Caco-2 (cell line): ENCODE measurements around the gene SNCA. TPM values are rescaled to one million over a fixed set of nuclear protein-coding genes. Genes with fewer than 3 reads are reported as not detected.

Experiments used
- BruUV-seq: library from RNA; stranded (reverse); fragments of 400-500 nt; replicated peaks from 2 replicates; lab custom pipeline; 2021; lab: Mats Ljungman, UMichigan
- CTCF ChIA-PET: fragments of 300-600 bp; sonication (Branson Sonifier 250); formaldehyde crosslinking; loops from one replicate; lab custom pipeline; 2022; ENCODE audit warnings: antibody characterized with exemption; lab: Charles Lee
- POLR2A ChIA-PET: fragments of 300-600 bp; sonication (Branson Sonifier 250); formaldehyde crosslinking; loops from one replicate; lab custom pipeline; 2022; ENCODE audit warnings: antibody characterized with exemption; lab: Charles Lee
- DNase-seq, 2 experiments: peaks; one replicate each; pipeline versions ENCODE4 v3.0.0 to v3.0.0-alpha.2; 2020 to 2022
- H3K27me3 ChIP-seq: replicated peaks from 2 replicates; pipeline ENCODE4 v1.6.0; 2011; ENCODE audit warnings: low read length; ENCODE audit not compliant: control insufficient read depth, insufficient read depth
- H3K36me3 ChIP-seq: 2 replicates; pipeline ENCODE4 v1.5.1; 2011; ENCODE audit warnings: low read length; ENCODE audit not compliant: control insufficient read depth, insufficient read depth
- H3K4me1 ChIP-seq: fragments of 250-450 bp; sonication (Bioruptor Pico); 2 replicates; pipeline ENCODE4 v1.5.1; 2020; ENCODE audit warnings: mild to moderate bottlenecking
- H3K4me3 ChIP-seq: 2 replicates; pipeline ENCODE4 v1.5.1; 2011; ENCODE audit warnings: low read depth, mild to moderate bottlenecking, control low read depth, low read length
- H3K9me3 ChIP-seq: fragments of 250-450 bp; sonication (Bioruptor Pico); 2 replicates; pipeline ENCODE4 v1.5.1; 2020; ENCODE audit warnings: mild to moderate bottlenecking, moderate library complexity
- H3K27ac Mint-ChIP-seq: one replicate; pipeline ENCODE4 v1.8.0; 2022; ENCODE audit warnings: mixed read lengths; ENCODE audit not compliant: unreplicated experiment
- H3K27me3 Mint-ChIP-seq: one replicate; pipeline ENCODE4 v1.8.0; 2022; ENCODE audit warnings: mixed read lengths; ENCODE audit not compliant: insufficient read depth, unreplicated experiment
- H3K36me3 Mint-ChIP-seq: one replicate; pipeline ENCODE4 v1.8.0; 2022; ENCODE audit warnings: mild to moderate bottlenecking, mixed read lengths; ENCODE audit not compliant: insufficient read depth, unreplicated experiment
- H3K4me1 Mint-ChIP-seq: one replicate; pipeline ENCODE4 v1.8.0; 2022; ENCODE audit warnings: low read depth, mixed read lengths; ENCODE audit not compliant: unreplicated experiment
- H3K4me3 Mint-ChIP-seq: one replicate; pipeline ENCODE4 v1.8.0; 2022; ENCODE audit warnings: mild to moderate bottlenecking, moderate library complexity, mixed read lengths; ENCODE audit not compliant: unreplicated experiment
- H3K9me3 Mint-ChIP-seq: one replicate; pipeline ENCODE4 v1.8.0; 2022; ENCODE audit warnings: mixed read lengths; ENCODE audit not compliant: unreplicated experiment
- intact Hi-C: fragments of 100-400 bp; cut with micrococcal nuclease; formaldehyde crosslinking; loops from one replicate; pipeline ENCODE4 v1.10.0; 2022; ENCODE audit not compliant: unreplicated experiment
- total RNA-seq: library from RNA; stranded (reverse); gene quantifications from 2 replicates; pipeline ENCODE4 v1.2.3, GENCODE V29; 2022
- TF ChIP-seq, protein P1 (sequence below), 2 experiments: fragments of 200-600 bp in 1 of 2; IDR thresholded peaks; 1 replicate in 1 of 2; 2 replicates in 1 of 2; pipeline versions ENCODE4 v1.5.1 to v1.8.0; 2011 to 2022; ENCODE audit warnings: antibody characterized with exemption in 1 of 2, control low read depth in 1 of 2, inconsistent platforms in 1 of 2, low read depth in 1 of 2, low read length in 1 of 2, mild to moderate bottlenecking in 1 of 2, moderate library complexity in 1 of 2; ENCODE audit not compliant: insufficient read depth in 1 of 2, severe bottlenecking in 1 of 2, unreplicated experiment in 1 of 2

SNCA gene
- total RNA-seq, 1 experiment from 2014 or later = 8.4 TPM

DNA sequence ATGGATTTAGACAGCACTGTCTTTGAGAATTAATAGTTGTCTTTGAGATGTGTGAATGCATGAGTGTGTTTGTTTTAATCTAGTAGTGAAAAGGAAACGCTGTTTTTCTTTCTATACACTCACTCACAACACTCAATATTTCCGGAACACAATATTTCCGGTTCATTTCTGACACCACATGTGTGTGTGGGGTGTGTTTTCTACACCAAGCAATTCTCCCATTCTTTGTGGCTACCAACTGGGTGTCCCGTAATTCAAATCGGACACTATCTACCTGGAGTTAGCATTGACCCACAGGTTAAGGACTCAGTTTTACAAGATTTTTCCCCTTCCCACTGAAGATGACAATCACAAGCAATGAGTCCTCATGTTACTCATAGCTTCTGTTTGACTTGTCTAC, 113.9 kb downstream of the SNCA start:
- Mint-ChIP-seq H3K27ac (no peak overlapping the region), H3K4me1 (no peaks in the 10 kb centered on the region), H3K36me3 (no peaks in the 10 kb centered on the region), H3K4me3 (no peak overlapping the region), H3K27me3 (peaks cover 3% of the 10 kb centered on the region), H3K9me3 (no peaks in the 10 kb centered on the region)
- TF ChIP-seq, protein P1, sequence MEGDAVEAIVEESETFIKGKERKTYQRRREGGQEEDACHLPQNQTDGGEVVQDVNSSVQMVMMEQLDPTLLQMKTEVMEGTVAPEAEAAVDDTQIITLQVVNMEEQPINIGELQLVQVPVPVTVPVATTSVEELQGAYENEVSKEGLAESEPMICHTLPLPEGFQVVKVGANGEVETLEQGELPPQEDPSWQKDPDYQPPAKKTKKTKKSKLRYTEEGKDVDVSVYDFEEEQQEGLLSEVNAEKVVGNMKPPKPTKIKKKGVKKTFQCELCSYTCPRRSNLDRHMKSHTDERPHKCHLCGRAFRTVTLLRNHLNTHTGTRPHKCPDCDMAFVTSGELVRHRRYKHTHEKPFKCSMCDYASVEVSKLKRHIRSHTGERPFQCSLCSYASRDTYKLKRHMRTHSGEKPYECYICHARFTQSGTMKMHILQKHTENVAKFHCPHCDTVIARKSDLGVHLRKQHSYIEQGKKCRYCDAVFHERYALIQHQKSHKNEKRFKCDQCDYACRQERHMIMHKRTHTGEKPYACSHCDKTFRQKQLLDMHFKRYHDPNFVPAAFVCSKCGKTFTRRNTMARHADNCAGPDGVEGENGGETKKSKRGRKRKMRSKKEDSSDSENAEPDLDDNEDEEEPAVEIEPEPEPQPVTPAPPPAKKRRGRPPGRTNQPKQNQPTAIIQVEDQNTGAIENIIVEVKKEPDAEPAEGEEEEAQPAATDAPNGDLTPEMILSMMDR (IDR thresholded peaks at IDR 0.05; ENCODE audit: insufficient read depth in 1 of 2, low read depth in 1 of 2, low read length in 1 of 2, severe bottlenecking in 1 of 2, unreplicated experiment in 1 of 2) = no peak
- POLR2A ChIA-PET = no interaction called here
- Histone ChIP-seq H3K27me3 (no peaks in the 10 kb centered on the region), H3K4me3 (no peak overlapping the region), H3K4me1 (no peaks in the 10 kb centered on the region), H3K9me3 (no peaks in the 10 kb centered on the region), H3K36me3 (no peaks in the 10 kb centered on the region)
- CTCF ChIA-PET = no interaction called here
- no TSS peak for BruUV-seq
- DNase-seq = no peak
- intact Hi-C loops = no loop called here

DNA sequence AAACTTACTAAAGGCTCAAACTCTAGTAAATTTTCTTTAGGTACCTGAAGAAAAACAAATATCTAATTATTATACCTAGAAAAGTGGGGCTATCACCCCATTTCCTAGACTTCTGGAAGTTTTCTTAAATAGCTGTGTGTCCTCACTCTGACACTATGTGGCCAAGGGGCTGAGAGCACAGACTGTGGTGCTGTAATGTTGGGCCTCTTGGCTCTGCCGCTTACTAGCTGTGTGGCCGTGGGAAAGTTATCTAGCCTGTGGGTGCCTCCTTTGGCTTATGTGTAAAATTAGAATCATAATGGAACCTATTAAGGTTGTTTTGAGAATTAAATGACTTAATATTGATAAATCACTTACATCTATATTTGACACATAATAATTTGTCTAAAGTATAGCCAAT, 114.4 kb downstream of the SNCA start:
- Histone ChIP-seq H3K36me3 (no peaks in the 10 kb centered on the region), H3K27me3 (no peaks in the 10 kb centered on the region), H3K4me3 (no peak overlapping the region), H3K9me3 (no peaks in the 10 kb centered on the region), H3K4me1 (no peaks in the 10 kb centered on the region)
- intact Hi-C loops = no loop called here
- CTCF ChIA-PET = no interaction called here
- no peak overlapping the region for H3K4me3 Mint-ChIP-seq
- no peaks in the 10 kb centered on the region for H3K4me1 Mint-ChIP-seq
- POLR2A ChIA-PET = no interaction called here
- H3K36me3 Mint-ChIP-seq = no peaks in the 10 kb centered on the region
- DNase-seq = no peak
- TF ChIP-seq, protein P1 (IDR thresholded peaks at IDR 0.05; ENCODE audit: insufficient read depth in 1 of 2, low read depth in 1 of 2, low read length in 1 of 2, severe bottlenecking in 1 of 2, unreplicated experiment in 1 of 2) = no peak
- H3K9me3 Mint-ChIP-seq = no peaks in the 10 kb centered on the region
- BruUV-seq = no TSS peak
- H3K27ac Mint-ChIP-seq = no peak overlapping the region
- H3K27me3 Mint-ChIP-seq = peaks cover 3% of the 10 kb centered on the region

DNA sequence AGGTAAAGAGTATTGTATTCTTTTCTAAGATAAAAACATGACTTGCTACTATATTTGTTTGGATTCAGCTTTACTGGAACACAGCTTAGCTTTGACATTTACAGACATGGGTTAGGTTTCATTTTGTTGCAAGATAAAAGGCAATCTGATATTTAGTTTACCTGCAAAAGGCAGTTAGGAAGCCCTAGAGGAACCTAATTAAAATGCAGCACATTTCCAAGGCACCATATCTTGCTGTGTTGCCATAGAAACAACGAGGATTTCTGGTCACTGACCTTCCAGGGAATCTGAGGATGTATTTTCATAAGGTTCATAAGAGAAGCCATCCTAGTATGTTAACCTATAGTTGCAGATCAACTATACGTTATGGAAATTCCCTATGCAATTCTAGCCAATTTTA, 116.0 kb downstream of the SNCA start:
- no TSS peak for BruUV-seq
- Mint-ChIP-seq H3K4me3 (no peak overlapping the region), H3K36me3 (no peaks in the 10 kb centered on the region), H3K27ac (no peak overlapping the region), H3K27me3 (no peaks in the 10 kb centered on the region), H3K9me3 (no peaks in the 10 kb centered on the region), H3K4me1 (no peaks in the 10 kb centered on the region)
- Histone ChIP-seq H3K4me3 (no peak overlapping the region), H3K36me3 (no peaks in the 10 kb centered on the region), H3K9me3 (no peaks in the 10 kb centered on the region), H3K27me3 (no peaks in the 10 kb centered on the region), H3K4me1 (no peaks in the 10 kb centered on the region)
- intact Hi-C loops = no loop called here
- no peak for DNase-seq
- CTCF ChIA-PET = no interaction called here
- POLR2A ChIA-PET = no interaction called here
- TF ChIP-seq, protein P1 (IDR thresholded peaks at IDR 0.05; ENCODE audit: insufficient read depth in 1 of 2, low read depth in 1 of 2, low read length in 1 of 2, severe bottlenecking in 1 of 2, unreplicated experiment in 1 of 2) = no peak
